NCI-H1417 (cell line): ENCODE data around the gene CDR2L.

Experiments
- DNase-seq, 3 experiments: peaks; one replicate each; lab custom pipeline; 2025; lab: John Stamatoyannopoulos, UW

The CDR2L gene

DNA sequence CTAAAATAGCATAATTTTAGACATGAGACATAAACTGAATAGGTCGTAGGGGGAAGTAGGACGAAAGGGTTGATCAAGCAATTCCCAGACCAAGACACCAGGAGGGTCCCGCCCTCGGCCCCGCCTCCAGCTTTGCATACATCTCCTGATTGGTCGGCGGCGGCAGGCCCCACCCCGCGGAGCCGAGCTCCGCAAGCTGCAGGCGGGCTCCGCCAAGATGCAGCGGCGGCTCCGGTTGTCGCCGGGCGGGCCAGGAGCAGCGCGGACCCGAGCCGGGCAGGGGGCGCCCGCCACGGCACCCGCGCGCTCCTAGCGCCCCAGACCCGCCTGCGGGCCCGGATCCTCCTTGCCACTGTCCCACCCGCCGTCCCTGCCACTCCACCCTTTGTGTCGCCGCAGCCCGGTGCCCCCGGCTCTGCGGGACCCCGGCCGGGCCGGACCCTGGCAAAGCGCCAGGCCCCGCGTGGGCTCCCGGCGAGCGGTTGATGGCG lies at the start of gene CDR2L:
CDR2L (plus strand) TSS at position 215 of the 491 bp plus-strand sequence. CDS start 412 bp downstream, outside the sequence.
- peak; percentile 90 to 95 (median 93) for DNase-seq

DNA sequence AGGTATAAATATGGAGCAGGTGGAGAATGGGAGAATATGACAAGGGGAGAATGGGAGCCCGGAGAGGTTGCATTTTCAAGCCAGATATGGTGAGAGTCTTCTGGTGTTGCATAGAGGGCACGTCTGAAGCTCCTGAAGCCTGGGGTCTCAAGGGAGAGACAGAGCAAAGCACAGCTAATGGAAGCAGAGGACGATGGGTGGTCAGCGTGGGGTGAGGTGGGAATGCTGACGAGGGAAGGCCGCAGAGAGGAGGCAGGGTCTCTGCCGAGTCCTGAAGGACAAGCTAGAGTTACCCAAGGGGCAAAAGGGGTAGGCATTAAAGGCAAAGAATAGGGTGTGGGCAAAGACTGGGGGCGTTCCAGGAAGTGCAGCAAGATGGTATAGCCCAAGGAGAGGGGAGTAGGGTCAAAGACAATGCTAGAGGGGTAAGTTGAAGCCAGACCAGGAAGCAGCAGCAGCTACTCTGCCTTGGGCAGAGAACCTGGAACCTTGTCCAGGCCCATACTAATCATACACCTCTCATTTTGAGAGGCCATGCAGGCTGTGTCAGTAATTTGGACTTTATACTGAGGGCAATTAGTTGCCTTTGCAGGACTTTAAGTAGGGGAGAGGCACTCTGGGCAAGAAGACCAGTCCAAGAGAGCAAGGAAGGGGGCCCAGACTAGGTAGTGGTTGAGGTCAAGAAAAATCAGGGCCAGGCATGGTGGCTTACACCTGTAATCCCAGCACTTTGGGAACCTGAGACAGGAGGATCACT lies 49.1 kb upstream of the CDR2L start:
- DNase-seq: no peak

DNA sequence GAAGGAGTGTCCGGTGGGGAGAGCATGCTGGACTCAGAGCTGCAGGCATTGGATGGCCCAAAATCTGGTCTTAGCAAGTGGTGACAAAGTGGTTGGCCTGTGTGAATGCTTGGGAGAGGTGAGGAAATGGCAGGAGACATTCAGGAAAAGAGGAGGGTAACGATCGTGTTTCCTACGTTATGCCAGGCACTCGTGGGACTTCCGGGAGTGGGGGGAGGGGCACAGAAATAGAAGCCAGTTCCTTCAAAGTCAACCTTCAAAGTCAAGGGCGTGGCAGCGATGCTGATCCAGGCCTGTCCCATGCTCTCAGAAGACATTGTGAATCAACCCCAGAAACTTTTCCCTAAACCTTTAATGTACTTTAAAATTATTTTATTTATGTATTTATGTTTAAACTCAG lies 47.9 kb upstream of the CDR2L start:
- no peak for DNase-seq

DNA sequence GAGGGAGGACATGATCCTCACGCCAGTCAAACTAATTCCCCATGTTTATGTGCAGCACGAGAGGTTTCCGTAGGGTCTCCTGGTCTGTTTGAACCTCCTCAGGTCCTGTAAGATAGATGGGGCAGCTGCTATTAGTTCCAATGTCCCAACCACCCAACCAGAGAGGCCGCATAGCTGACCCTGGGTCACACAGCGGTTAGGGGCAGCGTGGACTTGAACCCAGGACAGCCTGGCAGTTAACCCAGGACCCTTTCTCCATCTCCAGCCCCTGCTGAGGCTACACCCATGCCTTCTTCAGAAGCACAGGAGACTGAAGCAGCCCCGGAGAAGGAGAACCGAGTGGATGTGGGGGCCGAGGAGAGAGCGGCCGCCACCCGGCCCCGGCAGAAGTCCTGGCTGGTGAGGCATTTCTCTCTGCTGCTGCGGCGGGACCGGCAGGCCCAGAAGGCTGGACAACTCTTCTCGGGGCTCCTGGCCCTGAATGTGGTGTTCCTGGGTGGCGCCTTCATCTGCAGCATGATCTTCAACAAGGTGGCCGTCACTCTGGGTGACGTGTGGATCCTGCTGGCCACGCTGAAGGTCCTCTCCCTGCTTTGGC lies 46.2 kb upstream of the CDR2L start:
- no peak for DNase-seq

DNA sequence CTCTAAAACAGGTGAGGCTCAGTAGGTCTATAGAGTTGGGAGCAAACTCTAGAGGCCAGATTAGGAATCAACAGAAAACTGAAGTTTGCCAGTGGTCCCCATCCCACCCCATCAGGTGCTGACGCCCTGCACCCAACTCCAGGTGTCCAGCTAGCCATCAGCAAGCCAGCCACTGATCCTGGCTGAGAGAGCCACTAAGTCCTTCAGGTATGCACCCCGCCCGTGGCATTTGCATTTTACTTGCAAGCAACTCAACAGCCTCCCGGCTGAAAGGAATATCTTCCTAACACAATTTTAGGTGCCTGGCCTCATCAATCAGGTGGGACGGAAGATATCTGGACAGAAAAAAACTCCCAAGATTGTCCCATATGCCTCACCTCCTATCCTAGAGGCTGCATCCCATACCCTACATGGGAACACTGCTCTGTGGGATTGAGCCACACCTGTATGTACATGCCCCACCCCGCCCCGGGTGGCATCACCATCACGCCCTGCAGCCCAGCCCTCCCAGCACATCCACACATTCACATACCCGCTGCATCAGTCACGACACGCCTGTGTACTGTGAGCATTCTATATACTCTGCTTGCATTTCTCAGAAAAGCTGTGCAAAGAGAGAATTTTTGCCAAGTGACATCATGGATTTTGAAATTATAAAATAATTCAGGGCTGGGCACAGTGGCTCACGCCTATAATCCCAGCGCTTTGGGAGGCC lies 43.5 kb upstream of the CDR2L start:
- no peak for DNase-seq

DNA sequence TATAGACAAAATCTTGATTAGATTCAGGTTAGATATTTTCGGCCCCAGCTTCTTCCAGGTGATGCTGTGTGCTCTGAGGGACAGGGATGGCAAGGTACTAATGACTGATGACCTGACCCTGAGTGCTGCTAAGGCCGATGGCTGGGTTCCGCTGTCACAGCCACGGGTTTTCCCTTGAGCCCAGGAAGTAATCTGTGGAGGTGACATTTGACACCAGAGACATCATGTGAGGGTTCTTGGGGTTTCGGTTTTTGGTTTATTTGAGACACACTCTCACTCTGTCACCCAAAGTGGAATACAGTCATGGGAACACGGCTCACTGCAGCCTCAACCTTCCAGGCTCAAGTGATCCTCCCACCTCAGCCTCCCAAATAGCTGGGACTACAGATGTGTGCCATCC lies 41.9 kb upstream of the CDR2L start:
- DNase-seq: no peak

DNA sequence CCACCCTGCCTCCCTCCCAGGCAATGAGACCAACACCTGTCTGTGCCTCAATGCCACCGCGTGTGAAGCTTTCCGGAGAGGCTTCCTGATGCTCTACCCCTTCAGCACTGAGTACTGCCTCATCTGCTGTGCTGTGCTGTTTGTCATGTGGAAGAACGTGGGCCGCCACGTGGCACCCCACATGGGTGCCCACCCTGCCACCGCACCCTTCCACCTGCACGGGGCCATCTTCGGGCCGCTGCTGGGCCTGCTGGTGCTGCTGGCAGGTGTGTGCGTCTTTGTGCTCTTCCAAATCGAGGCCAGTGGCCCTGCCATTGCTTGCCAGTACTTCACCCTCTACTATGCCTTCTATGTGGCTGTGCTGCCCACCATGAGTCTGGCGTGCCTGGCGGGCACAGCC lies 40.8 kb upstream of the CDR2L start:
- no peak for DNase-seq

DNA sequence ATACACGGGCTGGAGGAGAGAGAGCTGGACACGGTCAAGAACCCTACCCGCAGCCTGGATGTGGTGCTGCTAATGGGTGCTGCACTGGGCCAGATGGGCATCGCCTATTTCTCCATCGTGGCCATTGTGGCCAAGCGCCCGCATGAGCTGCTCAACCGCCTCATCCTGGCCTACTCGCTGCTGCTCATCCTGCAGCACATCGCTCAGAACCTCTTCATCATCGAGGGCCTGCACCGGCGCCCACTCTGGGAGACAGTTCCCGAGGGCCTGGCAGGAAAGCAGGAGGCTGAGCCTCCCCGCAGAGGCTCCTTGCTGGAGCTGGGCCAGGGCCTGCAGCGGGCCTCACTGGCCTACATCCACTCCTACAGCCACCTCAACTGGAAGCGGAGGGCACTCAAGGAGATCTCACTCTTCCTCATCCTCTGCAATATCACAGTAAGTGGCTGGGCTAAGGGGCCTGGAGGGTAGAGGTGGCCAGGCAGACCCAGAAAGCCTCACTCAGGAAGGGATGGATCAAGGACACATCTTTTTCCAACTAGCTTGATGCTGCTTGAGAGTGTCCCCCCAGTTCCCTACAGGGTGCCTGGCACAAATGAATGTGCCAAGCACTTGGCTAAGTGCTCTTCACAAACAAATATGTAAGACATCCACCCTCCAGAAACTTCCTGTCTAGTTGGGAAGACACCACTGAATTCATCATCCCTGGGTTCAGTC lies 40.2 kb upstream of the CDR2L start:
- no peak for DNase-seq

DNA sequence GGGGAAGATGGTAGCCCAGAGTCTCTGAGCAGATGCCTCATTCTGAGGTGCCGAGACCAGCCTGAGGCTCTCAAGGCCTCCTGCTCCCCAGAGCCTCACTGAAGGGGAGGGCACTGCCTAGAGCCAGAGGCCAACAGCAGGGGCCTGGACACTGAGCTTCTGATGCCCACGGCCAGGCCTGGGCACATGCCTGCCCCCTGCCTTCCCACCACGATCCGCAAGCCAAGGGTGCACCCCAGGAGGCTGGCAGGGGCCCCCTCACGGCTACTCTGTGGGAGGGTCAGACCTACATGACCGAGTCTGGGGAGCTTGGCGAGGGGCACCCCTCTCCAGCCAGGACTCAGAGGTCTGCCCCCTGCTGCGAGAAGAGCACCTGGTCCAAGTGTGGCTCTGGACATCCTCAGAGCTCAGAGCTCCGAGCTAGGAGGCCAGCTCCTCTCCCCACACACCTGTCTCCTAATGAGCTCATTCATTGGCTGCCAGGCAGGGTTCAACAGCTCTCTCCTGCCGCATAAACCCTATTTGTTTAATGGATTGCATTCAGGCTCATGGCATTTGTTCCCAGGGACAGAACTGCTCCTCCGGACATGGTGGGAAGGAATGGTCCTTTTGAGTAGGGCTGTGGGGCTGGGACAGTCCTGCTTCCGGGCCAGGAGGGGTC lies 37.8 kb upstream of the CDR2L start:
- peak; percentile 39 to 74 (median 66) for DNase-seq

DNA sequence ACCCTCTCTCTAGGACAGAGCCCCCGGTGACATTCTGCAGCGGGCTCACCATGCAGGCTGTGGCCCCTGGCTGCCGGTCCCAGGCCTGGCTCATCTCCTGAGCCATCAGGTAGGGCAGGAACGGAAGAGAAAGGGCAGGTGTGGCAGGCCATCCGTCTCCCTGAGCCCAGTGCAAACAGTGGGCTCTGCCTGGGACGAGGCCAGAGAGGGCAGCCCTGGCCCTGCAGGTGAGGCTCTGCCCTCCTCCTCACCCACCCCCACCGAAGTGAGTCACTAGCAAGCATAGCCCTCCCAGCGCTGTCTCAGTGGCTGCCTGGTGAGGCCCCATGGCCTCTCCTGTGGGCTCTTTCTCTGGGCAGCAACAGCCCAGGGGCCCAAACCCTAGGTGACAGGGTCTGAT lies 37.2 kb upstream of the CDR2L start:
- peak in 2 of 3 experiments; percentile 66 to 76 for DNase-seq

DNA sequence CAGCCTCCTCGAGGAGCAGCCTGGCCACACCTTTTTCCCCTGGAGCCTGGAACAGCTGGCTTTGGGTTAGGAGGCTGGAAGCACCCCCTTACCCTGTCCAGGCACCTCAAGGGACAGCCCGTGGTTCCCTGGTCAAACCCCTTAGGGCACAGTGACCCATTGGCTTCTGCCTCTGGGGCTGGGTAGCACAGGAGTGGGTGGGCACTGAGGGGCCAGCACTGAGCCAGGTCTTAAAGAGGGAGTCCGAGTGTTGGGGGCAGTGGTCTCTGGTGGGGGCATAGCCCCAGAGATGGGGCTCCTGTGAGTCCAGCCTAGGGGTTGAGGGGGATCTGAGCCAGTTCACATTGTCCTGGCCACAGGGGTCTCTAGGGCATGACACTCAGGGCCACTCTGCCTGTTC lies 36.4 kb upstream of the CDR2L start:
- DNase-seq: no peak

DNA sequence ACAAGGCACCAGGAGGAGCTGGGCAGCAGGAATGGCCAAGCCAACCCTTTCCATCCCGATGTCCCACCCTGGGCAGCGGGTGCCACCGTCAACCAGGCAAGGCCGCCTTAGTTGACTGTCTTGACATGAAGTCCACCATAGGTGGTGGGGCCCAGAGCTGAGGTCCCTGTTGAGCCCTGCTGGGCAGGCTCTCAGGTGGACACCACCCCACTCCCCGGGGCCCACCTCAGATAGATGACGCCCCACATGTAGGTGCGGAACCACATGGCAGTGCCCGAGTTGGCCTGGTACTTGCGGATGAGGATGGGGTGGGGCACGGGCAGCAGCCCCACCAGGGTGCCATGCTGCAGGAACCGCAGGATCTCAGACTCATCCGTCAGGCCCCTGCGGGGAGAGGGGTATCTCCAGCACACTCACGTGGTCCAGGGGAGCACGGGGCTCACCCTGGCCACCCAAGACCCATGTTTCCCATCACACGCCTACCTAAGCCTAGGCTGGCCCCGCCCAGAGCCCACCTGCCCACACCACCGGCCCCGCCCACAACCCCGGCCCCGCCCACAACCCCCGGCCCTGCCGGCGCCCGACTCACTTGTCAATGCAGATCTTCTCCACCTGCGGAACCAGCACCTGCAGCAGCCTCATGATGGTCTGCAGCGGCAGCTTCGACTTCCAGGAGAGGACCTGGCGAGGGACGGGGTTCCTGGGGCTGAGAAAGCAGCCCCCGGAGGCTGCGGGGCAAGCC lies 35.6 kb upstream of the CDR2L start:
- no peak for DNase-seq

DNA sequence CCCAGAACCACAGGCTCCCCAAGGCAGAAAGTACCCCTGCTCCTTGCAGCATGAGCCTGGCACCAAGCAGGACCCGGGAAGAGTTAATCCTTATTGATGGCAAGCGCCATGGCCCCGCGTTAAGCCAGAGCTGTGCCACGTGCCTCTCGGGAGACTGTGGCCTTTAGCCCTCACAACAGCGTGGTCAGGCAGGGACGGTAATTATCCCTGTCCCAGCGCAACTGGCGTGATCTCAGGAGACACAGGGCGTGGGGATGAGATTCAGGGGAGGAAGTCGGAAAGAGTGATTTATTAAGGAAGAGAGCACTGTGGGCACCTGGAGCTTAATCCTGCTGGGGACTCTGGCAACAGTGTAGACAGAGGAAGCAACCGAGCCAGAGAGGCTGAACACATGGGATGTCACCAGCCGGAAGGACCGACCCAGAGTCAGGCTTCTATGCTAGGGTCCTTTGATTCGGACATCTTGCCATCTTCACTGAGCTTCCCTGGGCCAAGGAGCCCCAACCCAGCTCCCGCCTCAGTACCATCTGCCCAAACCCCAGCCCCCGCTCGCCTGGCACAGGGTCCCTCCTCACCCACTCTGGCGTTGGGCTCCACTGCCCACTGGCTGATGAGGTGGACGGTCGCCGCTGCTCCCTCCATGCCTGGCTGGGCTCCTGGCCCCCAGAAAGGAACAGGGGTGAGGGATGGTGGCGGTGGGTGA lies 34.9 kb upstream of the CDR2L start:
- no peak for DNase-seq

DNA sequence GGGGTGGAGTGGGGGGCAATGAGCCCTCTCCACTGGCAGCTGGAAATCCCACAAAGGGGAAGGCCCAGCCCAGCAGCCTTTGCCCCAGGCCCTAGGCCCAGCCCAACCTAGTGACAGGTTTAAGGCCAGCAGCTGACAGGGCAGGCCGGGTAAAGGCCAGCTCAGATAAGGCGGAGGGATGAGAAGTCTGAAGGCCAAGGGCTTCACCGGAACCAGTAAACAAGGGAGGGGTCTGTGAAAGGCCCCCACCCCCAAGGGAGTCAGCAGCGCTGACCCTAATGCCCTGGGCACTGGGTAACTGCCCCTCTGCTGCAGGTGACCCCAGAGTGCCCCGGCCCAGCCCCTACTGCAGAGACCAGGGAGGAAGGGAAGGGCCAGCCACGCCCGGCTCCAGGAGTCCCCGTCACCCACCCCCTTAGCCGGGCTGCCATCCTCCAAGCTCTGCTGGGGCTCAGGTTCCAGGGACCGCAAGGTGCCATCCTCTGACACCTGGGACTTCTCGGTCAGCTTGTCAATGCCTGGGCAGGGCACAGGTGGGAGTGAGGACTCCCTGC lies 34.2 kb upstream of the CDR2L start:
- no peak for DNase-seq

DNA sequence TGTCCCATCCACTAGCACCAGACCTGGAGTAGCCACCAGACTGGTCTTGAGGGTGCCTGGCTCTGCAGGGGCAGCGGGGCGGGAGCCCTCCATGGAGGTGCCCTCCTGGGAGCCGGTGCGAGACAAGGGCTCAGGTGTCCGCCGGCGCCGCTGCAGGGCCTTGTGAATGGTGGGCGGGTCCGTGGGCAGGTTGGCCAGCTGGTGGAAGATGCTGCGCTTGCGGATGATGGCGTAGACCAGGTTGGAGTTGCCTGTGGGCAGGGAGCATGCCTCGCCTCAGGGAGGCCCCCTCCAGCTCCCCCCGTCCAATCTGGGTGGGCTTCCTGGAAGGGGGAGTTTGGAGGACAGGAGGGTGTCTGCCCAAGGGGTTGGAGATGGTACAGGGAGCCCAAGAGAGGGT lies 33.3 kb upstream of the CDR2L start:
- no peak for DNase-seq

DNA sequence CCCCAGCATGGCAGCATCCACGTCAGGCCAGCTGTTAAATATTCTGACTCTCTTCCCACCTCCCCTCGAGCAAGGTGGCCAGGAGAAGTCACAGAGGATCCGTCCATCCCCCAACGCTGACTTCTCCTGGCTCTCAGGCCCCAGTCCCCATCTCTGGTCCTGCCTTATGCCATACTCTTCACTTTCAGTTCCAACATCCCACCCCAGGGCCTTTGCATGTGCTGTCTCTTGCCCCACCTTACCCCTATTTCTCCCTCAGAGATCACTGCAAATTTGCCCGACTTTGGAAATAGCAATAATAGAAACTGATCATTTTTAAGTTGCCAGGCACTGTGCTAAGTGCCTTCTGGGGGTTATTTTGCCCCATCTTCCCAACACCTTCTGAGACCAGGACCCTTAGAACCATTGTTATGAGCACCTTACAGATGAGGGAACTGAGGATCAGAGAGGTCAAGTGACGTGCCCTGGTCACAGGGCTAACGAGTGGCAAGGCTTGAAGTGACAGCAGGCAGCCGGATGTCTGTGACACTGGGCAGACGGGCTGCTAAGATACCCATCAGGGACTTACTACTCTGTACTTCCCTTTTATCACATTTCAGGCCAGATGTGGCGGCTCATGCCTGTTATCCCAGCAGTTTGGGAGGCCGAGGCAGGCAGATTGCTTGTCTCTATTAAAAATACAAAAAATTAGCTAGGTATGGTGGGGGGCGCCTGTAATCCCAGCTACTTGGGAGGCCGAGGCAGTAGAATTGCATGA lies 32.6 kb upstream of the CDR2L start:
- no peak for DNase-seq

DNA sequence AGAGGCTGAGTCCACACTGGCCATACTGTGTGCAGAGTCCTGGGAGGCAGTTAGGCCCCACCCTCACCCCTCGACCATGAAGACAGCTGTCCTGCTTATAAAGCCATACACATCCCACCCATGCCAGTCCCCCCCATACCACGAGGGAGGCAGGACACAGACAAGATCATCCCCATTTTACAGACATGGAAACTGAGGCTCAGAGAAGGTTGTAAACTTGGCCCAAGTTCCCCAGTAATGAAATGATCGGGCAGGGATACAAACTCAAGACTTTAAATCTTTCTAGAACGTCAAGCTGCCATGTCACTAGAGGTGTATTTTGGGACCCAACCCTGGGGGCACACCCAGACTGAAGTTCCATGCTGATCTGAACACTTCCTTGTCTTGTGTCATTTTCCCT lies 31.3 kb upstream of the CDR2L start:
- no peak for DNase-seq

DNA sequence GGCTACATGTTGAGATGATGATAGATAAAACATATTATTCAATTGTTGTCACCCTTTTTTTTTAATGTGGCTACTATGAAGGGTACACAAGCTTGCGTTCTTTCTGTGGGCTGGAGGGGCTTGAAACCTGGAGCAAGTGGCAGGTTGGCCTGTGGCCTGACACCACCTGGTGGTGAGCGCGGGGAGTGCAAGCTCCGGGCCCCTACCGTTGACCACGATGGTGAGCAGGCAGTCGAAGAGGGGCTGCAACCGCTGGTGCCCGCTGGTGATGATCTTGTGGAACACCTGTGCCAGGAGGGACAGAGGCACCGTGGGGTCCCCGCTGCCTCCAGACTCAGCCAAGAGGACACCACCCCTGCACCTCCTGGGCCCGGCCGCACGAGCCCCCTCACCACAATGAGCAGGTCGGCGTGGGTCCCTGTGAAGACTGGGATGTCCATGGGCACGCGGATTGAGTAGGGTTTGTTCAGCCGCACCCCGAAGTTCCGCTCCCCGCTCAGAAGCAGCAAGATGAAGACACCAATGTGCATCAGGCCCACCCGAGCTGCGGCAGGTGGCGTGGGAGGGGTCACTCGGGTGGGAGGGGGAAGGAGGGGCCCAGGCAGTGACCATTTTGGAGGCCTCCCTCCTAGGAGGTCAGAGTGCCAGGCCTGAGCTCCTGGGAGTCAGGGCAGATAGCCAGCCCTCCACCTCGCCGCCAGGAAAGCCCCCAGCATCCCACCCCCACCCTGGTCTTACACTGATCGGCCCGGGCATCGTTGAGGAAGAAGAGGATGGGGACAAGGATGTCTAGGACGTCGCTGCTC lies 29.3 kb upstream of the CDR2L start:
- peak; percentile 46 to 71 (median 65) for DNase-seq
